SH-SY5Y (cell line): ENCODE results near the gene RABGAP1.
A peak's percentile ranks its signal among the peaks of the same experiment; 100 is the strongest.

Source experiments
- GATA2 ChIP-seq: IDR thresholded peaks from 2 replicates; pipeline ENCODE4 v1.6.1; 2011; ENCODE audit warnings: mild to moderate bottlenecking, low read depth, low read length
- GATA3 ChIP-seq: IDR thresholded peaks from 2 replicates; pipeline ENCODE4 v1.6.1; 2011; ENCODE audit warnings: low read depth, mild to moderate bottlenecking, low read length, moderate library complexity

RABGAP1 gene

GRCh38 chr9:123109540-123110279 is 168.9 kb downstream of the RABGAP1 start:
- TF ChIP-seq GATA3 (no peak), GATA2 (no peak)

GRCh38 chr9:123111427-123112014 is 170.7 kb downstream of the RABGAP1 start:
- TF ChIP-seq GATA2 (no peak), GATA3 (no peak)

GRCh38 chr9:123112015-123112975 is 171.5 kb downstream of the RABGAP1 start:
- TF ChIP-seq GATA3 (no peak), GATA2 (no peak)

GRCh38 chr9:123113185-123113584 is 172.4 kb downstream of the RABGAP1 start:
- TF ChIP-seq GATA2, result peak; percentile 68
- no peak for TF ChIP-seq GATA3

- TF ChIP-seq GATA3, result no peak
- TF ChIP-seq GATA2, result no peak
These were observed 174.5 kb downstream of the RABGAP1 start for GRCh38 chr9:123115146-123115913.

- TF ChIP-seq GATA3 (no peak), GATA2 (no peak)
These were observed 175.2 kb downstream of the RABGAP1 start for GRCh38 chr9:123116036-123116435.

- TF ChIP-seq GATA3 (no peak), GATA2 (no peak)
These were observed 178.7 kb downstream of the RABGAP1 start for GRCh38 chr9:123119566-123119965.

GRCh38 chr9:123120131-123120530 is 179.3 kb downstream of the RABGAP1 start:
- TF ChIP-seq GATA3 (no peak), GATA2 (no peak)

GRCh38 chr9:123120953-123121352 is 180.1 kb downstream of the RABGAP1 start:
- TF ChIP-seq GATA3 (no peak), GATA2 (no peak)

- TF ChIP-seq GATA2, result no peak
- no peak for TF ChIP-seq GATA3
These were observed 180.6 kb downstream of the RABGAP1 start for GRCh38 chr9:123121457-123121856.

- no peak for TF ChIP-seq GATA3
- TF ChIP-seq GATA2, result no peak
These were observed 186.8 kb downstream of the RABGAP1 start for GRCh38 chr9:123127512-123128075.

- TF ChIP-seq GATA2 (no peak), GATA3 (no peak)
These were observed 187.8 kb downstream of the RABGAP1 start for GRCh38 chr9:123128591-123128990.

- TF ChIP-seq GATA3, result no peak
- no peak for TF ChIP-seq GATA2
These were observed 188.6 kb downstream of the RABGAP1 start for GRCh38 chr9:123129423-123129822.

- no peak for TF ChIP-seq GATA2
- no peak for TF ChIP-seq GATA3
These were observed 190.4 kb downstream of the RABGAP1 start for GRCh38 chr9:123131258-123131657.
